GM06990 (cell line): ENCODE data around the gene SMPD4.
"Not testable (repeated sequence)": the region's sequence is repeated elsewhere in the genome, so short reads cannot be mapped to it uniquely, and the experiment has no call there.

Source experiments
- DNase-seq: peaks from one replicate; pipeline ENCODE4 v3.0.0-alpha.2; 2011; ENCODE audit not compliant: insufficient read length; ENCODE audit errors: extremely low read depth
- H3K27me3 ChIP-seq: replicated peaks from 2 replicates; pipeline ENCODE4 v1.6.0; 2011; ENCODE audit warnings: low read length; ENCODE audit not compliant: control insufficient read depth, insufficient read depth
- H3K36me3 ChIP-seq: 2 replicates; pipeline ENCODE4 v1.5.1; 2011; ENCODE audit warnings: low read length; ENCODE audit not compliant: control insufficient read depth, insufficient read depth
- H3K4me3 ChIP-seq: replicated peaks from 2 replicates; pipeline ENCODE4 v1.5.1; 2011; ENCODE audit warnings: low read depth, mild to moderate bottlenecking, control low read depth, low read length
- TF ChIP-seq, protein P1 (sequence below): IDR thresholded peaks from 2 replicates; pipeline ENCODE4 v1.5.1; 2011; ENCODE audit warnings: low read length, control low read depth, mild to moderate bottlenecking, inconsistent platforms; ENCODE audit not compliant: insufficient read depth, poor library complexity, severe bottlenecking

The SMPD4 gene

GRCh38 chr2:130181325-130181879, at the start of gene SMPD4:
Gene SMPD4 (minus strand): TSS chr2:130181602. CDS start chr2:130176592, 5,010 bp downstream.
- H3K4me3 ChIP-seq, result peak within 1 kb of the TSS; percentile 94
- no peaks in the 10 kb centered on the region for H3K27me3 ChIP-seq
- peaks cover 4% of the 10 kb centered on the region for H3K36me3 ChIP-seq
- TF ChIP-seq, protein P1, sequence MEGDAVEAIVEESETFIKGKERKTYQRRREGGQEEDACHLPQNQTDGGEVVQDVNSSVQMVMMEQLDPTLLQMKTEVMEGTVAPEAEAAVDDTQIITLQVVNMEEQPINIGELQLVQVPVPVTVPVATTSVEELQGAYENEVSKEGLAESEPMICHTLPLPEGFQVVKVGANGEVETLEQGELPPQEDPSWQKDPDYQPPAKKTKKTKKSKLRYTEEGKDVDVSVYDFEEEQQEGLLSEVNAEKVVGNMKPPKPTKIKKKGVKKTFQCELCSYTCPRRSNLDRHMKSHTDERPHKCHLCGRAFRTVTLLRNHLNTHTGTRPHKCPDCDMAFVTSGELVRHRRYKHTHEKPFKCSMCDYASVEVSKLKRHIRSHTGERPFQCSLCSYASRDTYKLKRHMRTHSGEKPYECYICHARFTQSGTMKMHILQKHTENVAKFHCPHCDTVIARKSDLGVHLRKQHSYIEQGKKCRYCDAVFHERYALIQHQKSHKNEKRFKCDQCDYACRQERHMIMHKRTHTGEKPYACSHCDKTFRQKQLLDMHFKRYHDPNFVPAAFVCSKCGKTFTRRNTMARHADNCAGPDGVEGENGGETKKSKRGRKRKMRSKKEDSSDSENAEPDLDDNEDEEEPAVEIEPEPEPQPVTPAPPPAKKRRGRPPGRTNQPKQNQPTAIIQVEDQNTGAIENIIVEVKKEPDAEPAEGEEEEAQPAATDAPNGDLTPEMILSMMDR, result peak; percentile 51
- DNase-seq, result peak; percentile 94

GRCh38 chr2:130230907-130231306, 49.5 kb upstream of the SMPD4 start:
- H3K36me3 ChIP-seq, DNase-seq, H3K27me3 ChIP-seq, H3K4me3 ChIP-seq: not testable (repeated sequence)

DNA sequence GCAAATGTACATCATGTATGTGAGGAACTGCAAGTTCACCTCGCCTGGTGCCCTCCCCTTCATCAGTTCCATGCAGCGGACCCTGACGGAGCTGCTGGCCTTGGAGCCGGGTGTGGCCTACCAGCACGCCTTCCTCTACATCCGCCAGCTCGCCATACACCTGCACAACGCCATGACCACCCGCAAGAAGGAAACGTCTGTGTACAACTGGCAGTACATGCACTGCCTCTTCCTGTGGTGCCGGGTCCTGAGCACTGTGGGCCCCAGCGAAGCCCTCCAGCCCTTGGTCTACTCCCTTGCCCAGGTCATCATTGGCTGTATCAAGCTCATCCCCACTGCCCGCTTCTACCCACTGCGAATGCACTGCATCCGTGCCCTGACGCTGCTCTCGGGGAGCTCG, 49.0 kb upstream of the SMPD4 start:
- not testable (repeated sequence) for H3K4me3 ChIP-seq, DNase-seq, H3K36me3 ChIP-seq, H3K27me3 ChIP-seq

- not testable (repeated sequence) for H3K36me3 ChIP-seq, DNase-seq, H3K27me3 ChIP-seq, H3K4me3 ChIP-seq
Measured at GRCh38 chr2:130229161-130229510, 47.7 kb upstream of the SMPD4 start.

DNA sequence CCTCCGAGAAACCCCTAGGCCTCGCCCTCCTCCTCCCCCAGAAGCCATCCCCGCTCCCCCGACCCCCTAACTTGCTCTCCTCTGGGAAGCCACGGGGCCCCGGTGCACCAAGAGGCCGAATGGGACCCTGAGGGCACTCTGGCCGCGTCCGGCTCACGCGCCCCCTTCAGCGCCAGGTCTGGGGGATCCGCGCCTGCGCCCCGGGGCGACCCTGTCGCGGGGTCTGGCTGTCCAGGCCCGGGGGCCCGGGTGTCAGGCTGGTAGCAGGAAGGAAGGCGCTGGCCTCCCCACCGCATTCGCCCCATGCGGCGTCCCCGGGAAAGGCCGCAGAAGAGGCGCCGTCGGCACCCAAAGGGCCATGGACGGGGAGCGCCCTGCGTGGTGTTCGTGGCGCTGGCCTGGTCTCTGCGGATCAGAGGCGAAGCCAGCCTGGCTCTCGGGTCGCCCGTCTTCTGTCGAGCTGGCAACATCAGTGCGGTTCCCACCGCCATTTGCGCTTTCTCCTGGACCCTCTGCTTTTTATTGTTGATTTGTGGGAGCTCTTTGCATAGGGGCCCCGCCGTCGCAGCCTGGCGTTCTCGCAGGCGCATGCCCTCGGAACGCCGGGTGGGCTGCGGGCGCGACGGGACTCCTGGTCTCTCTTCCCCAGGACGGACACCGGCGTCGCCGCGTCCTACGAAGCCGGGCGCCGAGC, 47.2 kb upstream of the SMPD4 start:
- DNase-seq, H3K36me3 ChIP-seq, H3K4me3 ChIP-seq, H3K27me3 ChIP-seq: not testable (repeated sequence)

DNA sequence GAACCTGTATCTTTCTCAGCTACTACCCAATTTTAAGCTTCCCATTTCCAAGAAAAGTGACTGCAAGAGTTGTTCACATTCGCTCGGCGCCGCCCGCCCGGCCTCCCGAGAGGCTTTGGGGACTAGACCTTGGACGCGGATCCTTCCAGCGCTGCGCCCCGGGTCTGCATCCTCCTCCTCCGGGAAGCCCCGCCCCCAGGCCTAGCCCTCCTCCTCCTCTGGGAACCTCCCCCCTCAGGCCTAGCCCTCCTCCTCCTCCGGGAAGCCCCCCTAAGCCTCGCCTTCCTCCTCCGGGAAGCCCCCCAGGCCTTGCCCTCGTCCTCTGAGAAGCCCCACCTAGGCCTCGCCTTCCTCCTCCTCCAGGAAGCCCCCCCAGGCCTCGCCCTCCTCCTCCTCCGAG, 46.6 kb upstream of the SMPD4 start:
- not testable (repeated sequence) for DNase-seq, H3K36me3 ChIP-seq, H3K27me3 ChIP-seq, H3K4me3 ChIP-seq

GRCh38 chr2:130222523-130222922, 41.1 kb upstream of the SMPD4 start:
- not testable (repeated sequence) for DNase-seq, H3K36me3 ChIP-seq, H3K27me3 ChIP-seq, H3K4me3 ChIP-seq

DNA sequence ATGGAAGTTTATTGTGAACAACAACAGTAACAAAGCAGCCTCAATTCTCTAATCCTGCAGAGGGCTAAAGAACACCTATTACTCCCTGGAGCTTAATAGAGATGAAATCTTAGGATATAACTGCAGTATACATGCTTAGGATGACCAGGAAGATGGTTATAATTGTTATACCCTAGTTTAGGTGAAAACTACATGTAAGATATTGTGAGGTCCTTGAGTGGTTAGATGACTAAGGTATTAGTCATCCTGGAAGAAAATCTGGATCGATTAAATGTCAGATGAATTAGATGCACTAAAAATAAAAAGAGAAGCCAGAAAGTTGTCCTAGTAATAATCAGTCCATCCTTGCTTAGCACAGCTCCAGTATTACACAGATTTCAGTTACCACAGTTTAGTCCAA, 39.1 kb upstream of the SMPD4 start:
- not testable (repeated sequence) for DNase-seq, H3K4me3 ChIP-seq, H3K36me3 ChIP-seq, H3K27me3 ChIP-seq

DNA sequence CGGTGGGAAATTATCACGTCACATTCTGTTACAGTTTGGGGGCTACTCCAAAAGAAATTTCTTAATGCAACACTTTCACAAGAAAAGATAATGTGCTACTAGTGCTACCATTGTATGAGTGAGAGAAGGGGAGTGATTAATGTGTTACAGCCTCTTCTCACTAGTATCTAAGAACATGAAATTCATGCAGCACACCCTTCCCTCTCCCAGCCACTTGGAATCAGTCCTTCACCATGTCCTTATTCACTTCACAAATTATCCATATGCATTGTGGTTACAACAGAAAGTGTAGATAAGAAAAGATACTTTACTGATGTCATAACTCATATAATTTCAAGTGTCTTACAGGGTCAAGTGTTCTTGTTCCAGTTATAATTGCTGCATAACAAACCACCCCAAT, 37.7 kb upstream of the SMPD4 start:
- not testable (repeated sequence) for H3K4me3 ChIP-seq, DNase-seq, H3K36me3 ChIP-seq, H3K27me3 ChIP-seq

DNA sequence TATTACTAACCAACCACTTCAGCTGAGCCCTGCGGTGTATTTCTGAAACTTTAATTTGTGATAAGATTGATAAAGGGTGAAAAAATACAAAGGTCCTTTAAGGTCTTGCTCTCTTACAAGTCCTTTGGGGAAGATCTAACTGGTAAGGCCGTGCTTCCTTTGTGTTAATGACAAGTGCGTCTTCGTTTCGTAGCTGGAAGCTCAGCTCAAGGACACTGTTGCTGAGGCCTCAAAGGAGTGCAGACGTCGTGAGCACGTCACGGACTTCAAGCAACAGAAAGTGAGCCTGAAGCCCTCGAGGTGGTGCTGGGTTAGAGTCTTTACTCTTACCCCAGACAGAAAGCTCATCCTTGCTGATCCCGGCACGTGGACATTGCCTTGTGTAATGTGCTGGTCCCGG, 25.6 kb upstream of the SMPD4 start:
- H3K27me3 ChIP-seq, DNase-seq, H3K36me3 ChIP-seq, H3K4me3 ChIP-seq: not testable (repeated sequence)

GRCh38 chr2:130203150-130203549, 21.7 kb upstream of the SMPD4 start:
- not testable (repeated sequence) for H3K36me3 ChIP-seq, H3K4me3 ChIP-seq, DNase-seq

GRCh38 chr2:130202518-130202917, 21.1 kb upstream of the SMPD4 start:
- H3K4me3 ChIP-seq, H3K36me3 ChIP-seq, DNase-seq, H3K27me3 ChIP-seq: not testable (repeated sequence)

More at GRCh38 chr2:130203150-130203549, 21.7 kb upstream of the SMPD4 start:
- not testable (repeated sequence) for H3K27me3 ChIP-seq
